ENCODE data around the gene PTPRT.

The PTPRT gene

DNA sequence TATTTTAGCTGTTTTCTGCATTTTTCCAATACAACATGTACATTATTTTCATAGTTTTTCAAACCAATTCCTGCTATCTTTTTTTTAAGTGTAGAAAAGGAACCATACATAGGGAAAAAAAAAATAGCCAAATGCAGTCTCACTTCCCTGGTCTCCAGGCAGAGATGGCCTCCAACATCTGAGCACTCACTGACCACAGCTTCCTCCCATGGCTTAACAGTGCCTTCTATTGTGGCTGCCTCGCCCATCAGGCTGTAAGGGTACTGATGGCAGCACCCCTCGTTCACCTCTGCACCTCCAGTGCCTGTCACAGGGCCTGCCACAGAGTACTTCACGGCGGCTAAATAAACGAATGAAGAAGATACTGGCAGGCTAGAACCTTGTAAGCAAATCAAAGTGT is 591.1 kb downstream of the PTPRT start:
- no peak for DNase-seq (ENCODE audit: low read depth)
- TF ChIP-seq, protein P1, sequence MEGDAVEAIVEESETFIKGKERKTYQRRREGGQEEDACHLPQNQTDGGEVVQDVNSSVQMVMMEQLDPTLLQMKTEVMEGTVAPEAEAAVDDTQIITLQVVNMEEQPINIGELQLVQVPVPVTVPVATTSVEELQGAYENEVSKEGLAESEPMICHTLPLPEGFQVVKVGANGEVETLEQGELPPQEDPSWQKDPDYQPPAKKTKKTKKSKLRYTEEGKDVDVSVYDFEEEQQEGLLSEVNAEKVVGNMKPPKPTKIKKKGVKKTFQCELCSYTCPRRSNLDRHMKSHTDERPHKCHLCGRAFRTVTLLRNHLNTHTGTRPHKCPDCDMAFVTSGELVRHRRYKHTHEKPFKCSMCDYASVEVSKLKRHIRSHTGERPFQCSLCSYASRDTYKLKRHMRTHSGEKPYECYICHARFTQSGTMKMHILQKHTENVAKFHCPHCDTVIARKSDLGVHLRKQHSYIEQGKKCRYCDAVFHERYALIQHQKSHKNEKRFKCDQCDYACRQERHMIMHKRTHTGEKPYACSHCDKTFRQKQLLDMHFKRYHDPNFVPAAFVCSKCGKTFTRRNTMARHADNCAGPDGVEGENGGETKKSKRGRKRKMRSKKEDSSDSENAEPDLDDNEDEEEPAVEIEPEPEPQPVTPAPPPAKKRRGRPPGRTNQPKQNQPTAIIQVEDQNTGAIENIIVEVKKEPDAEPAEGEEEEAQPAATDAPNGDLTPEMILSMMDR (IDR thresholded peaks at IDR 0.05; ENCODE audit: insufficient read depth, low read depth, low read length, missing control alignments): no peak
- no peak overlapping the region for H3K4me3 ChIP-seq (ENCODE audit: low read depth, low read length)

DNA sequence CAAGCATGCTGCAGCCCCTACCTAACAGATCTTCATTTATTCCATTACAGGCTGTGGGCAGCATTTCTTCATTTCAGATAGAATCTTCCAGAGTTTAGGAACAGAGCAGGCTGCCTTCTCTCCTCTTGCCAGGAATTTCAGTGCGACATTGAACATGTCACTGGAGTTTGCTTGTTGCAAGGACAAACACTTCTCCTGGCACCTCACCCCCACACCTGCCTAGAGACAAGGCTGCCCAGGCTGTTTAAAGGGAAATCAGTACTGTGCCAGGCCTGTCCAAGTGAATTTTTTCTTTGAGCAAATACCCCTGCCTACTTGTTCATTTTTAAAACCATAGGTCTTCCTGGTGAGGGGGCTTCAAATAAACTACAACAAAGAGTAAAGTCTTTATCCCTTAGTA is 594.1 kb downstream of the PTPRT start:
- DNase-seq (ENCODE audit: low read depth): no peak
- no peak overlapping the region for H3K4me3 ChIP-seq (ENCODE audit: low read depth, low read length)
- TF ChIP-seq, protein P1 (IDR thresholded peaks at IDR 0.05; ENCODE audit: insufficient read depth, low read depth, low read length, missing control alignments): no peak

DNA sequence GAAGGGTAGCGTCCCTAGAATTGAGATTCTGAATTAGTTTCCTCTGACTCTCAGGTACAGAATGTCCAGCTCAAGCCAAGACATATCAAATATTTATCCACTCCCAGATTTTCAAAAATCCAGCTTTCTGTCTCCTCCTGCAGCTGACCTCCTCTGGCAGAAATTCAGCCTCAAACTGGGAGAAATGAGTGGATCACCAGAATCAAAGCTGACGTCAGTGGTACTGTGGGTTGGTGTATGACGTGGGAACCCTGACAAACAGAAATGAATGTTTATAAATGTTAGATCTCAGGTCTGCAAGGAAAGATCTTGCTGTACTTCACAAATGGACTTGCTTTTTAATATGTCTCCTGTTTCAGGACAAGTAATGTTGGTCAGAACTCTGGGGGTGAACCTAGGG is 595.0 kb downstream of the PTPRT start:
- no peak for DNase-seq (ENCODE audit: low read depth)
- no peak overlapping the region for H3K4me3 ChIP-seq (ENCODE audit: low read depth, low read length)
- TF ChIP-seq, protein P1 (IDR thresholded peaks at IDR 0.05; ENCODE audit: insufficient read depth, low read depth, low read length, missing control alignments): no peak

DNA sequence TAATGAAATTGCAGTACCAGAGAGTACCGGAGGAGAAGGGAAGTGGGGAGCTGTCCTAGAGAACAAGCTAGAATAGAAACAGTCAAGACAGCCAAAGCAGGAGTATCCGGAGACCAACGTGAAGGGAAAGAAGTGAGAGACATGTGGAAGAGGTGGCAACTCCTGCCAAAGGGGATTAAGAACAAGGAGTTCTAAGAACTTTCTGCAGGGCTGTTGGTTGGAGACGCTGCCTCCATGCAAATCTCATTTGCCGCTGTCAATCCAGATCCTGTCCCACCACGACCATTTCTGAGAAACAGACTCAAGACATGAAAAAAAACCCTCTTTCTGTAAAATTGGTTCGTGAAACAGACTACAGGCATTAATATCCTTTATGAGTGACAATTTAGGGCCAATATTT is 595.7 kb downstream of the PTPRT start:
- DNase-seq (ENCODE audit: low read depth): no peak

DNA sequence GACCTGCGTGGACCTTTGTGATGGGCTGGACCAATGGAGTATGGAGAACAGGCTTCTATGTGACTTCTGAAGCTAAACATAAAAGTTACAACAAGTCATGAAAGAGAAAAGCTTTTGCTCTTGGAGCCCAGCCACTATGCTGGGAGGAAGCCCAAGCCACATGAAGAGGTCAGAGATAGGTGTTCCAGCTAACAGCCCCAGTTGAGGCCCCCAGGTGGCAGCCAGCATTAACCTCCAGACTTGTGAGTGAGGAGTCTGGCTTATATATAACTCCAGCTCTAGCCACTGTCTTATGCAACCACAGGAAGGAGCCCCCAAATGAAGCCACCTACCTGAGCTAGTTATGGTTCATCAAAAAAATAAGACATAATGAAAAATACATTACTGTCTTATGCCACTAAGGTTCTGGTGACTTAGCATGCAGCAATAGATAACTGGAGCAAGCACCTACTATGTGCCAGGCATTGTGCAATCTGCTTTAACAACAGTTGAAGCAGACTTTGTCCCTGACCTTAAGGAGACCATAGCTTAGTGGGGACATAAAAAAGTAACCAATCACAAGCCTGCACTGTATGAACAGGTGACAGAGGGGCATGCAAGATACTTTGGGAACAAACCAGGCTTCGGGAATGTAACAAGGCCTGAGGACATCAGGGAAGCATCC is 599.6 kb downstream of the PTPRT start:
- no peak for DNase-seq (ENCODE audit: low read depth)
- no peak overlapping the region for H3K4me3 ChIP-seq (ENCODE audit: low read depth, low read length)
- TF ChIP-seq, protein P1 (IDR thresholded peaks at IDR 0.05; ENCODE audit: insufficient read depth, low read depth, low read length, missing control alignments): no peak

More for the DNA sequence above, 595.7 kb downstream of the PTPRT start:
- no peak overlapping the region for H3K4me3 ChIP-seq (ENCODE audit: low read depth, low read length)
- TF ChIP-seq, protein P1 (IDR thresholded peaks at IDR 0.05; ENCODE audit: insufficient read depth, low read depth, low read length, missing control alignments): no peak

DNA sequence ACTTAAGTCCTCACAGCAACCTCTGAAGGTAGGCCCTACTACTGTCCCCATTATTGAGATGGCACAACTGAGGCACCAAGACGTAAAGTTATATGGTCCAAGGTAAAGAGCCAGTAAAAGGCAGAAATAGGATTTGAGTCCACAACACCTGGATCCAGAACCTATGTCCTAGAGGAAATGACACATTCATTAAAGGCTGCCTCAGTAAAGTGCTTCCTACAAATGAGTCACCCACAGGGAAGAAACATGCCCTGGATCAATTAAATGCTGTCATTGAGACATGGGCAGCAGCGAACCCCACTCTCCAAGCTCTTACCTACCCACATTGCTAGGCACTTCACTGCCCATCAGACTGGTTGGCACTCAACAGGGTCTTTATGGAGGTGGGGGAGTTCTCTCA is 600.9 kb downstream of the PTPRT start:
- H3K4me3 ChIP-seq (ENCODE audit: low read depth, low read length): no peak overlapping the region
- TF ChIP-seq, protein P1 (IDR thresholded peaks at IDR 0.05; ENCODE audit: insufficient read depth, low read depth, low read length, missing control alignments): no peak
- no peak for DNase-seq (ENCODE audit: low read depth)

DNA sequence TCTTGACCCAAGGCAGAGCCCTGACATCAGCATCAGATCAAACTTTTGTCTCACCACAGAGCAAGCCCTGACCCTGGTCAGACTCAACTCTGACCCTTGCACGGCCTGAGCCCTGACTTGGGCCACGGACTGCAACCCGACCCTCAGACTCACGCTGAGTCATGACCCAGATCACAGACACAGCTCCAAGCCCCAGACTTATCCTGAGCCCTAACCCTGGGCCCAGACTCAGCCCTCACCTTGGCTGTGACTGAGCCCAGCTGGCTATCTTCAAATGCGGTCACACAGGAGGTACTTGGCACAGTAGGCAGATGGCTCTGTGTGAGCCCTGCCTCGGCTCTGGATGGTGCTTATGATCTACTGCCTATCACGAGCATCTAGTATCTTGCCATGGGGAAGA is 602.3 kb downstream of the PTPRT start:
- no peak overlapping the region for H3K4me3 ChIP-seq (ENCODE audit: low read depth, low read length)
- TF ChIP-seq, protein P1 (IDR thresholded peaks at IDR 0.05; ENCODE audit: insufficient read depth, low read depth, low read length, missing control alignments): no peak
- no peak for DNase-seq (ENCODE audit: low read depth)
